ENCODE data around the gene CRAMP1.
A peak's percentile ranks its signal among the peaks of the same experiment; 100 is the strongest.

The CRAMP1 gene

GRCh38 chr16:1601489-1601888, 10.7 kb upstream of the CRAMP1 start:
- DNase-seq (ENCODE audit: low read depth) = no peak

GRCh38 chr16:1602285-1602684, 9.9 kb upstream of the CRAMP1 start:
- DNase-seq (ENCODE audit: low read depth) = no peak

- no peak for DNase-seq (ENCODE audit: low read depth)
These were observed 5.4 kb upstream of the CRAMP1 start for GRCh38 chr16:1606774-1607173.

GRCh38 chr16:1607971-1608370, 4.2 kb upstream of the CRAMP1 start:
- no peak for DNase-seq (ENCODE audit: low read depth)

GRCh38 chr16:1610071-1610898, 1.9 kb upstream of the CRAMP1 start:
- DNase-seq (ENCODE audit: low read depth) = peak; percentile 85

- DNase-seq (ENCODE audit: low read depth) = peak; percentile 12
These were observed 1.1 kb upstream of the CRAMP1 start for GRCh38 chr16:1610899-1611632.

GRCh38 chr16:1613211-1613622, 1.1 kb downstream of the CRAMP1 start:
- DNase-seq (ENCODE audit: low read depth) = peak; percentile 17

GRCh38 chr16:1613728-1614455, 1.7 kb downstream of the CRAMP1 start:
- peak; percentile 16 for DNase-seq (ENCODE audit: low read depth)

- peak; percentile 54 for DNase-seq (ENCODE audit: low read depth)
These were observed 2.4 kb downstream of the CRAMP1 start for GRCh38 chr16:1614456-1615102.

GRCh38 chr16:1615761-1616160, 3.6 kb downstream of the CRAMP1 start:
- DNase-seq (ENCODE audit: low read depth) = peak; percentile 58

GRCh38 chr16:1619976-1620375, 7.8 kb downstream of the CRAMP1 start:
- no peak for DNase-seq (ENCODE audit: low read depth)

GRCh38 chr16:1620391-1620790, 8.2 kb downstream of the CRAMP1 start:
- DNase-seq (ENCODE audit: low read depth) = no peak

- no peak for DNase-seq (ENCODE audit: low read depth)
These were observed 9.7 kb downstream of the CRAMP1 start for GRCh38 chr16:1621851-1622250.

GRCh38 chr16:1626327-1626726, 14.2 kb downstream of the CRAMP1 start:
- DNase-seq (ENCODE audit: low read depth) = no peak

- no peak for DNase-seq (ENCODE audit: low read depth)
These were observed 14.6 kb downstream of the CRAMP1 start for GRCh38 chr16:1626776-1627175.

- DNase-seq (ENCODE audit: low read depth) = no peak
These were observed 18.5 kb downstream of the CRAMP1 start for GRCh38 chr16:1630450-1631213.

GRCh38 chr16:1631230-1631629, 19.1 kb downstream of the CRAMP1 start:
- DNase-seq (ENCODE audit: low read depth) = no peak

- DNase-seq (ENCODE audit: low read depth) = no peak
These were observed 19.9 kb downstream of the CRAMP1 start for GRCh38 chr16:1631931-1632637.

- DNase-seq (ENCODE audit: low read depth) = no peak
These were observed 20.4 kb downstream of the CRAMP1 start for GRCh38 chr16:1632638-1632970.

- no peak for DNase-seq (ENCODE audit: low read depth)
These were observed 21.1 kb downstream of the CRAMP1 start for GRCh38 chr16:1633310-1633709.

GRCh38 chr16:1634541-1634940, 22.4 kb downstream of the CRAMP1 start:
- no peak for DNase-seq (ENCODE audit: low read depth)
